HCT116 (cell line): ENCODE results near the gene NPL. TPM values are rescaled to one million over a fixed set of nuclear protein-coding genes. Genes with fewer than 3 reads are reported as not detected.

ENCODE experiments used
- ATAC-seq: fragments of 200-7000 bp; cut with Tn5 transposase; 2 replicates; pipeline ENCODE4 v1.9.1; 2020; ENCODE audit warnings: mild to moderate bottlenecking, moderate library complexity
- BruUV-seq: library from RNA; stranded (reverse); fragments of 400-500 nt; replicated peaks from 2 replicates; lab custom pipeline; 2021; lab: Mats Ljungman, UMichigan
- CTCF ChIA-PET: fragments of 300-600 bp; sonication (Branson Sonifier 250); formaldehyde crosslinking; loops from one replicate; lab custom pipeline; 2021; ENCODE audit warnings: antibody characterized with exemption; lab: Charles Lee
- POLR2A ChIA-PET: fragments of 300-600, 350-600 bp; sonication (Branson Sonifier 250); formaldehyde crosslinking; loops from one replicate; lab custom pipeline; 2021; ENCODE audit warnings: antibody characterized with exemption; lab: Charles Lee
- RAD21 ChIA-PET, 2 experiments: fragments of 300-600 bp; sonication (Branson Sonifier 250); formaldehyde crosslinking; loops; one replicate each; lab custom pipeline; 2023; ENCODE audit warnings: low total read pairs in 2 of 2; ENCODE audit not compliant: uncharacterized antibody in 2 of 2, unreplicated experiment in 2 of 2, low non-redundant PET in 1 of 2; lab: Charles Lee
- DNase-seq: peaks from one replicate; pipeline ENCODE4 v3.0.0-alpha.2; 2010; ENCODE audit warnings: low read depth, low spot score
- H2AFZ ChIP-seq: fragments of 200-600 bp; shearing (Covaris generic), sonication (generic); 2 replicates; pipeline ENCODE4 v1.6.1; 2017; ENCODE audit warnings: low read depth, mixed run types, mixed read lengths, antibody characterized with exemption, low read length; ENCODE audit not compliant: poor library complexity, severe bottlenecking
- H3K27ac ChIP-seq: 2 replicates; pipeline ENCODE4 v1.5.1; 2012; ENCODE audit warnings: low read depth, low read length
- H3K27me3 ChIP-seq: fragments of 200-600 bp; sonication (generic); 2 replicates; pipeline ENCODE4 v1.6.1; 2016; ENCODE audit warnings: mixed run types, low read length, mixed read lengths; ENCODE audit not compliant: insufficient read depth
- H3K36me3 ChIP-seq, 2 experiments: fragments of 200-500 bp in 1 of 2; fragments of 200-600 bp in 1 of 2; sonication (Bioruptor generic) in 1 of 2; sonication (generic) in 1 of 2; 2 replicates each; pipeline versions ENCODE4 v1.5.1 to v1.6.1; 2014 to 2016; ENCODE audit warnings: low read length in 2 of 2, inconsistent platforms in 1 of 2, mixed read lengths in 1 of 2, mixed run types in 1 of 2; ENCODE audit not compliant: insufficient read depth in 2 of 2, control insufficient read depth in 1 of 2
- H3K4me1 ChIP-seq, 2 experiments: fragments of 200-600 bp in 1 of 2; sonication (generic) in 1 of 2; 2 replicates each; pipeline versions ENCODE4 v1.5.1 to v1.6.1; 2012 to 2017; ENCODE audit warnings: low read length in 2 of 2, inconsistent platforms in 1 of 2, mild to moderate bottlenecking in 1 of 2, mixed read lengths in 1 of 2, mixed run types in 1 of 2, moderate library complexity in 1 of 2; ENCODE audit not compliant: insufficient read depth in 2 of 2, control insufficient read depth in 1 of 2
- H3K4me2 ChIP-seq: fragments of 200-600 bp; sonication (generic); 2 replicates; pipeline ENCODE4 v1.6.1; 2017; ENCODE audit warnings: mixed run types, low read length, mixed read lengths
- H3K4me3 ChIP-seq, 2 experiments: fragments of 200-600 bp in 1 of 2; sonication (generic) in 1 of 2; replicated peaks in 1 of 2; 2 replicates each; pipeline ENCODE4 v1.5.1; 2011 to 2016; ENCODE audit warnings: low read length in 2 of 2, control low read depth in 1 of 2, low read depth in 1 of 2, mild to moderate bottlenecking in 1 of 2, mixed read lengths in 1 of 2, mixed run types in 1 of 2
- H3K79me2 ChIP-seq: fragments of 200-600 bp; sonication (generic); 2 replicates; pipeline ENCODE4 v1.6.1; 2017; ENCODE audit warnings: mild to moderate bottlenecking, mixed run types, low read length, moderate library complexity, mixed read lengths; ENCODE audit not compliant: insufficient read depth
- H3K9ac ChIP-seq: fragments of 200-600 bp; sonication (generic); 2 replicates; pipeline ENCODE4 v1.6.1; 2016; ENCODE audit warnings: low read length, mixed read lengths
- H3K9me2 ChIP-seq: fragments of 200-600 bp; sonication (generic), shearing (Covaris generic); 2 replicates; pipeline ENCODE4 v1.6.1; 2017; ENCODE audit warnings: mixed run types, mild to moderate bottlenecking, moderate library complexity; ENCODE audit not compliant: insufficient read depth
- H3K9me3 ChIP-seq, 2 experiments: fragments of 200-500 bp in 1 of 2; fragments of 200-600 bp in 1 of 2; sonication (Bioruptor generic) in 1 of 2; sonication (generic) in 1 of 2; 2 replicates each; pipeline ENCODE4 v1.6.1; 2014 to 2017; ENCODE audit warnings: low read length in 2 of 2, mixed read lengths in 2 of 2, inconsistent platforms in 1 of 2, low read depth in 1 of 2, mild to moderate bottlenecking in 1 of 2, mixed run types in 1 of 2, moderate library complexity in 1 of 2; ENCODE audit not compliant: control insufficient read depth in 1 of 2, insufficient read depth in 1 of 2
- H4K20me1 ChIP-seq: fragments of 200-600 bp; sonication (generic), shearing (Covaris generic); 2 replicates; pipeline ENCODE4 v1.6.1; 2017; ENCODE audit warnings: mixed run types, mild to moderate bottlenecking, moderate library complexity; ENCODE audit not compliant: insufficient read depth
- ATF3 ChIP-seq: IDR thresholded peaks from 2 replicates; pipeline ENCODE4 v1.6.1; 2012
- CBX3 ChIP-seq: IDR thresholded peaks from 2 replicates; pipeline ENCODE4 v1.6.1; 2012; ENCODE audit warnings: low read depth
- CEBPB ChIP-seq: IDR thresholded peaks from 2 replicates; pipeline ENCODE4 v1.6.1; 2012; ENCODE audit warnings: low read depth
- CTCF ChIP-seq, 3 experiments: fragments of 200-600 bp in 1 of 3; sonication (generic) in 1 of 3; IDR thresholded peaks in 2 of 3; conservative IDR thresholded peaks in 1 of 3; 2 replicates each; pipeline ENCODE4 v1.5.1; 2012 to 2017; ENCODE audit warnings: low read depth in 2 of 3, low read length in 2 of 3, antibody characterized with exemption in 1 of 3, borderline replicate concordance in 1 of 3, control low read depth in 1 of 3, mild to moderate bottlenecking in 1 of 3, mixed read lengths in 1 of 3, mixed run types in 1 of 3, moderate library complexity in 1 of 3; ENCODE audit not compliant: insufficient read depth in 1 of 3
- EGR1 ChIP-seq: IDR thresholded peaks from 2 replicates; pipeline ENCODE4 v1.6.1; 2012; ENCODE audit warnings: low read depth
- ELF1 ChIP-seq: IDR thresholded peaks from 2 replicates; pipeline ENCODE4 v1.6.1; 2012; ENCODE audit warnings: low read depth, borderline replicate concordance
- EZH2 ChIP-seq: fragments of 200-600 bp; sonication (generic); IDR thresholded peaks from 2 replicates; pipeline ENCODE4 v1.6.1; 2017; ENCODE audit warnings: antibody characterized with exemption, mixed run types
- MAX ChIP-seq: IDR thresholded peaks from 2 replicates; pipeline ENCODE4 v1.6.1; 2012
- SIN3A ChIP-seq: IDR thresholded peaks from 2 replicates; pipeline ENCODE4 v1.6.1; 2012; ENCODE audit warnings: low read depth
- SP1 ChIP-seq: IDR thresholded peaks from 2 replicates; pipeline ENCODE4 v1.6.1; 2012; ENCODE audit warnings: low read depth
- SRF ChIP-seq: IDR thresholded peaks from 2 replicates; pipeline ENCODE4 v1.6.1; 2012; ENCODE audit warnings: low read depth
- TCF7L2 ChIP-seq: IDR thresholded peaks from 2 replicates; pipeline ENCODE4 v1.7.0; 2011; ENCODE audit warnings: borderline replicate concordance, inconsistent platforms; ENCODE audit not compliant: insufficient read depth, insufficient read length; ENCODE audit errors: extremely low read depth
- YY1 ChIP-seq: IDR thresholded peaks from 2 replicates; pipeline ENCODE4 v1.6.1; 2011; ENCODE audit warnings: low read length, low read depth, moderate library complexity, mild to moderate bottlenecking; ENCODE audit not compliant: insufficient replicate concordance; ENCODE audit errors: extremely low read depth
- ZFX ChIP-seq: fragments of 450-650 bp; IDR thresholded peaks from 2 replicates; pipeline ENCODE4 v1.6.1; 2017
- intact Hi-C: fragments of 100-400 bp; cut with micrococcal nuclease; formaldehyde crosslinking; loops from 2 replicates; pipeline ENCODE4 v1.10.0; 2022
- total RNA-seq: library from RNA; stranded (reverse); gene quantifications from one replicate; pipeline ENCODE4 v1.2.1, GENCODE V29; 2021; ENCODE audit not compliant: unreplicated experiment

Gene NPL
- total RNA-seq, 1 experiment from 2014 or later = 0.39 TPM

- POLR2A ChIA-PET = interaction anchor here (1.7 to 4.5 kb wide), 2 partner anchors 181 to 185 kb away, joined by 6 to 39 read pairs; partner anchors contain the start of gene RGS16
- no peak overlapping the region for H3K27ac ChIP-seq
- CTCF ChIA-PET = interaction anchor here (0.6 to 9.0 kb wide), 11 partner anchors 12 to 731 kb away, joined by 3 to 412 read pairs (median 4); partner anchors contain the start of genes RGS16 and RNASEL
- no peaks in the 10 kb centered on the region for H3K27me3 ChIP-seq
- RAD21 ChIA-PET = interaction anchor here (1.0 to 1.4 kb wide), 4 partner anchors 182 to 190 kb away, joined by 3 to 8 read pairs (median 4); no protein-coding TSS in a partner anchor
- intact Hi-C loops = no loop called here
- BruUV-seq = no TSS peak
- TF ChIP-seq ELF1 (no peak), TCF7L2 (no peak), EZH2 (no peak), EGR1 (no peak), SRF (no peak)
- H3K4me2 ChIP-seq = no peak overlapping the region
- H3K9me3 ChIP-seq = no peaks in the 10 kb centered on the region
- H3K9me2 ChIP-seq = no peaks in the 10 kb centered on the region
- H3K9ac ChIP-seq = no peak overlapping the region
- no peaks in the 10 kb centered on the region for H3K79me2 ChIP-seq
- no peaks in the 10 kb centered on the region for H3K4me1 ChIP-seq
- no peaks in the 10 kb centered on the region for H4K20me1 ChIP-seq
- H2AFZ ChIP-seq = no peak overlapping the region
- ATAC-seq (no peak), DNase-seq (no peak)
- no peaks in the 10 kb centered on the region for H3K36me3 ChIP-seq
- H3K4me3 ChIP-seq = no peak overlapping the region
Observed at GRCh38 chr1:182785181-182785580, 4.4 kb upstream of the NPL start.

- Histone ChIP-seq H3K9me2 (no peaks in the 10 kb centered on the region), H3K9me3 (no peaks in the 10 kb centered on the region), H3K4me3 (no peak overlapping the region), H3K27me3 (peaks cover 6% of the 10 kb centered on the region), H4K20me1 (no peaks in the 10 kb centered on the region), H3K27ac (no peak overlapping the region), H3K79me2 (no peaks in the 10 kb centered on the region), H2AFZ (no peak overlapping the region), H3K36me3 (no peaks in the 10 kb centered on the region), H3K4me1 (no peaks in the 10 kb centered on the region), H3K4me2 (no peak overlapping the region), H3K9ac (no peak overlapping the region)
- peak; percentile 82 for ATAC-seq
- RAD21 ChIA-PET = interaction anchor here in 1 of 2 experiments (0.6 to 1.5 kb wide), 3 partner anchors 17 to 191 kb away, joined by 3 to 4 read pairs (median 4); no protein-coding TSS in a partner anchor
- intact Hi-C loops = loop anchor here (1.0 kb wide), 2 partner anchors 340 to 701 kb away; no protein-coding TSS in a partner anchor
- BruUV-seq = no TSS peak
- CTCF ChIA-PET = interaction anchor here (0.6 to 9.0 kb wide), 20 partner anchors 10 to 705 kb away, joined by 3 to 412 read pairs (median 3); partner anchors contain the start of genes RGS16, RNASEL and TEDDM1
- POLR2A ChIA-PET = interaction anchor here (1.1 to 1.3 kb wide), 5 partner anchors 182 to 191 kb away, joined by 3 to 6 read pairs (median 4); no protein-coding TSS in a partner anchor
- peak; percentile 61 for DNase-seq
- TF ChIP-seq YY1 = peak; percentile 49
- no peak for TF ChIP-seq SRF
- TF ChIP-seq EGR1 = no peak
- no peak for TF ChIP-seq SIN3A
- no peak for TF ChIP-seq ZFX
- TF ChIP-seq CBX3 = no peak
- no peak for TF ChIP-seq SP1
- no peak for TF ChIP-seq MAX
- no peak for TF ChIP-seq ATF3
- TF ChIP-seq ELF1 = no peak
- 0 out of 2 replicates have a peak, but pooled peaks have one; percentile 33 for TF ChIP-seq CEBPB
- TF ChIP-seq CTCF (IDR thresholded peaks at IDR 0.05 in 2 of 3, conservative IDR thresholded peaks at IDR 0.05 in 1 of 3; ENCODE audit: borderline replicate concordance in 1 of 3, insufficient read depth in 1 of 3, low read depth in 2 of 3, low read length in 2 of 3) = peak; percentile 66 to 90 (median 81)
Observed at GRCh38 chr1:182786223-182786994, 3.2 kb upstream of the NPL start.
